ENCODE results near the gene GFPT1. TPM values are rescaled to one million over a fixed set of nuclear protein-coding genes. Genes with fewer than 3 reads are reported as not detected.

Gene GFPT1
- total RNA-seq, 2 donors from 2014 or later = 31.6 to 34.6 TPM

GRCh38 chr2:69330781-69331180, 56.2 kb downstream of the GFPT1 start:
- TF ChIP-seq CTCF (IDR thresholded peaks at IDR 0.05) = no peak
- no peak for TF ChIP-seq POLR2A (IDR thresholded peaks at IDR 0.05)
- Histone ChIP-seq H3K27ac (no peak overlapping the region), H3K36me3 (replicated peaks in 1 of 2; ENCODE audit: insufficient read depth in 1 of 2, low read depth in 2 of 2) (peaks cover under 1 to 34% of the 10 kb centered on the region in 2 donors), H3K4me3 (no peak overlapping the region), H3K9me3 (no peaks in the 10 kb centered on the region), H3K4me1 (no peaks in the 10 kb centered on the region), H3K27me3 (no peaks in the 10 kb centered on the region)
- ATAC-seq (no peak), DNase-seq (no peak)
- intact Hi-C loops (cut with DNase I) = no loop called here
- WGBS, 2 donors = 50 to 63% methylated on average over 2 of the region's 2 CpGs

GRCh38 chr2:69322631-69323030, 64.4 kb downstream of the GFPT1 start:
- no peak for DNase-seq
- H3K27ac ChIP-seq = no peak overlapping the region
- ATAC-seq = no peak
- no peak overlapping the region for H3K4me3 ChIP-seq
- H3K9me3 ChIP-seq = no peaks in the 10 kb centered on the region
- H3K36me3 ChIP-seq (replicated peaks in 1 of 2; ENCODE audit: insufficient read depth in 1 of 2, low read depth in 2 of 2) = peaks cover 7 to 27% of the 10 kb centered on the region in 2 donors
- no peaks in the 10 kb centered on the region for H3K27me3 ChIP-seq
- no peaks in the 10 kb centered on the region for H3K4me1 ChIP-seq
- TF ChIP-seq CTCF (IDR thresholded peaks at IDR 0.05) = no peak
- no peak for TF ChIP-seq POLR2A (IDR thresholded peaks at IDR 0.05)
- 96 to 100% methylated on average over 1 of the region's 1 CpG for WGBS, 2 donors
- intact Hi-C loops (cut with DNase I) = no loop called here

GRCh38 chr2:69316550-69316949, 70.5 kb downstream of the GFPT1 start:
- Histone ChIP-seq H3K4me1 (no peaks in the 10 kb centered on the region), H3K27ac (no peak overlapping the region), H3K36me3 (replicated peaks in 1 of 2; ENCODE audit: insufficient read depth in 1 of 2, low read depth in 2 of 2) (no peaks in the 10 kb centered on the region), H3K4me3 (no peak overlapping the region), H3K9me3 (no peaks in the 10 kb centered on the region), H3K27me3 (no peaks in the 10 kb centered on the region)
- DNase-seq = no peak
- intact Hi-C loops (cut with DNase I) = no loop called here
- no peak for TF ChIP-seq POLR2A (IDR thresholded peaks at IDR 0.05)
- TF ChIP-seq CTCF (IDR thresholded peaks at IDR 0.05) = no peak
- ATAC-seq = no peak

DNA sequence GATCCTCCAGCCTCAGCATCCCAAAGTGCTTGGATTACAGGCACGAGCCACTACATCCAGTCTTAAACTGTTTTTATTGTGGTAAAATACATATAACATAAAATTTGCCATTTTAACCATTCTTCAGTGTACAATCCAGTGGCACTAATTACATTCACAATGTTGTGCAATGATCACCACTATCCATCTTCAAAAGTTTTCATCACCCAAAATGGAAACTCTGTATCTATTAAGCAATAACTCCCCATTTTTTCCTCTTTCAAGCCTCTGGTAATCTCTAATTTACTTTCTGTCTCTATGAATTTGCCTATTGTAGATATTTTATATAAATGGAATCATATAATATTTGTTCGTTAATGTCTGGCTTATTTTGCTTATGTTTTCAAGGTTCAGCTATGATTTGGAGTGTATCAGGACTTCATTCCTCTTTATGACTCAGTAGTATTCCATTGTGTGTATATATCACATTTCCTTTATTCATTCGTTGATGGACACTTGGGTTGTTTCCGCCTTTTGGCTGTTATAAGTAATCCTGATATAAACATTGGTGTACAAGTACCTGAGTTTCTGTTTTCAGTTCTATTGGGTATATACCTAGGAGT, 71.8 kb downstream of the GFPT1 start:
- WGBS, 2 donors = 92 to 96% methylated on average over 4 of the region's 4 CpGs
- TF ChIP-seq POLR2A (IDR thresholded peaks at IDR 0.05) = no peak
- no peak overlapping the region for H3K27ac ChIP-seq
- DNase-seq = no peak
- H3K27me3 ChIP-seq = no peaks in the 10 kb centered on the region
- no peak overlapping the region for H3K4me3 ChIP-seq
- no peaks in the 10 kb centered on the region for H3K36me3 ChIP-seq (replicated peaks in 1 of 2; ENCODE audit: insufficient read depth in 1 of 2, low read depth in 2 of 2)
- peaks cover 4% of the 10 kb centered on the region for H3K4me1 ChIP-seq
- H3K9me3 ChIP-seq = no peaks in the 10 kb centered on the region
- intact Hi-C loops (cut with DNase I) = no loop called here
- ATAC-seq = no peak

GRCh38 chr2:69311024-69311416, 76.0 kb downstream of the GFPT1 start:
- no peaks in the 10 kb centered on the region for H3K36me3 ChIP-seq (replicated peaks in 1 of 2; ENCODE audit: insufficient read depth in 1 of 2, low read depth in 2 of 2)
- 29 to 53% methylated on average over 2 of the region's 2 CpGs for WGBS, 2 donors
- H3K4me3 ChIP-seq = no peak overlapping the region
- no peaks in the 10 kb centered on the region for H3K27me3 ChIP-seq
- intact Hi-C loops (cut with DNase I) = no loop called here
- ATAC-seq = no peak
- H3K27ac ChIP-seq = no peak overlapping the region
- H3K9me3 ChIP-seq = no peaks in the 10 kb centered on the region
- TF ChIP-seq CTCF (IDR thresholded peaks at IDR 0.05) (no peak), POLR2A (IDR thresholded peaks at IDR 0.05) (no peak)
- H3K4me1 ChIP-seq = peaks cover 34% of the 10 kb centered on the region
- no peak for DNase-seq

Data from body of pancreas (tissue), 4 donors.